GM04503 (cell line): Measurements from ENCODE around the gene POLR3E.
A peak's percentile ranks its signal among the peaks of the same experiment; 100 is the strongest.
"Not testable (repeated sequence)": the region's sequence is repeated elsewhere in the genome, so short reads cannot be mapped to it uniquely, and the experiment has no call there.

Experiments used
- DNase-seq: peaks from one replicate; pipeline ENCODE4 v3.0.0-alpha.2; 2012; ENCODE audit warnings: low read depth

POLR3E gene

DNA sequence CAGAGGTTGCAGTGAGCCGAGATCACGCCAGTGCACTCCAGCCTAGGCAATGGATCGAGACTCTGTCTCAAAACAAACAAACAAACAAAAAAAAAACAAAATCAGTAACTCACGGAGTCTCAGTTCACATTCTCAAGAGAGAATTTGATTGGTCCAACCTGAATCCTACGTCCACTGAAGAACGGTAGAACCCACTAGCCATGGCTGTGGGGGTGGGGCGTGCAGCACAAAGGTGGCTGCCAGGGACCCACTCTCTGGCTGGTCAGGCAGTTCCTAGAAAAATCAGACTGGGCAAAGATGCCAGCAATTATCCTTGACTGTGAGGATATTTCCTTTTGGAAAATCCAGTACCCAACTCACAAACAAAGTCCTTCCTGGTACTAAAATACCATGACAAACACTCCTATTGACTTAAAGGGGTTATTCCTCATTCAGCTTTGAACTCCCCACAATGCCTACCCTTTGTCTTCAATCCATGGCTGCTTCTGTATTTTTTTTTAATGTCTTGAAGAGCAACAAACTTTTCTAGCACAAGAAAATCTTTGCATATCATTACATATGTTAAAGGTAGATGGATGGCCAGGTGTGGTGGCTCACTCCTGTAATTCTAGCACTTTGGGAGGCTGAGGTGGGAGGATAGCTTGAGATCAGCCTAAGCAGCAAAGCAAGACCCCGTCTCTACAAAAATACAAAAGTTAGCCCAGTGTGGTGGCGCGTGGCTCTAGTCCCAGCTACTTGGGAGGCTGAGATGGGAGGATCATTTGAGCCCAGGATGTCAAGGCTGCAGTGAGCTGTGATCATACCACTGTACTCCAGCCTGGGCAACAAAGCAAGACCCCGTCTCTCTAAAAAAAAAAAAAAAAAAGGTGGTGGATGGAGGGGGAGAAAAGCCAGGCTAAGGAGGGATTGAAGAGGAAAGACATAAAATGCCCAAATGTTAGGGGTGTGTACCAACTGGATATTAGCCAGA is 3.8 kb upstream of the POLR3E start:
- no peak for DNase-seq

DNA sequence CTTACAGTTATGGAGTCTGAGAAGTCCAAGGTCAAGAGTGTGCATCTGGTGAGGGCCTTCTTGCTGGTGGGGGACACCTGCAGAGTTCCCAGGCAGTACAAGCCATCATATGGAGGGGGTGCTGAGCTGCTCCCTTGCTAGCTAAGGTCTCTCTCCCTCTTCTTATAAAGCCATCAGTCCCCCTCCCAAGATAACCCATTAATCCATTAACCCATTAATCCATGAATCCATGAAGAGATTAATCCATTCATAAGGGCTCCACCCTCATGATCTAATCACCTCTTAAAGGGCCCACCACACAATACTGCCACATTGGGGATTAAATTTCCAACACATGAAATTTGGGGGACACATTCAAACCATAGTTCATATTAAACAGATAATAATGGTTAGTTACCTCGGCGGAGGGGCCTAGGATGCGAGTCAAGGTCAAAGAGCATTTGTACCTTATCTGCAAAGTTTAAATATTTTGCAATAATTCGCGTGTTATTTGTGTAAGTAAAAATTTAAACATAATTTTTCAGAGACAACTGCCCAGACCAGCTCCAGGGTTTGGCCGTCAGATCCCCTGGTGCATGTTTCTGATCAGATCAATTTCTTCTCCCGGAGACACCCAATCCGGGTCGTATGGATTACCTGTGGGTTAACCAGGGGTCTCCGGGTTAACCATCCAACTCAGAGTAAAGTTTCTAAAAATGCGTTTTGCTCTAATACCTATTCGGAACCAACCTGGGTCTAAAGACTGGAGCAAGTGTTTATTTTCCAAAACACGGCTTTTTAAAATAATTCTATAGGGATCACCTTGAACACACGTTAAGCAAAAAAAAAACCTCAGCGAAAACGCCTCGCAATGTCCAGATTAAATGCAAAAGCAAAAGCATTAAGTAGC is 740 bp upstream of the POLR3E start:
- DNase-seq = no peak

DNA sequence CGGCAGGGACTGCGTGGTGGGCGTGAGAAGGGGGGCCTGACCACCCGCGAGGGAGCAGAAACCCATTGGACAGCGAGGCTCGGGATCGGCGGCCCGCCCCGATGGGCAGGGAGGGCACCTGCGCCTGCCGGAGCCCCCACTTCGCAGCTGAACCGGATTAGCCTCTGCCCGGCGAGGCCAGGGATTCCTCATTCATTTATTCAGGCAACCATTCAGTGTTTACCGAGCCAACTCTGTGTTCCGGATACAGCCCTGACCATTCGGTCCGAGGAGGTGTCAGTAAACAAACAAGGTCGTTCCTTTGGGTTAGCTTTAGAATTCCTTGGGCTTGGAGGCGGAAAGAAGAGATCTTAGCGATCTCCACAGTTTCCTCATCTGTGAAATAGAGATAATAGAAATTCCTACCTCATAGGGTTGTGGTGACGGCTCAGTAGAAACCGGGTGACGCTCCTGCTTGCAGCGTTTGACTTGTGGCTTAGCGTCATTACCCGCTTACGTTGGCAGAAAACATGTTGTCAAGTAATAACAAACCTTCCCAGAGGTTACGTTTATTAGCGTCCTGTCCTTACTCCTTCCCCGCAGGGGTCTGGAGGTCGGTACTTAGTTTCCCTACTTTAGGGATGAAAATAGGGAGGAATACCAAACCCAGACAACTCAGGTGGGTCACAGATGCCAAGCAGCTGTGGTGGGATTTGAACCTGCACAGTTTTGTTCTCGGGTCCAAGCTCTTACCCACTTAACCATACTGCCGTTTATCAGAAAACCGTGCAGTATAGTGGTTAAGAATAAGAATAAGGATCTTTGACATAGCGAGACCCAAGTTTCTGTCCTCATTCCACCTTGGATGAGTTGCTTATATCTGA is 893 bp downstream of the POLR3E start:
- peak; percentile 86 for DNase-seq

DNA sequence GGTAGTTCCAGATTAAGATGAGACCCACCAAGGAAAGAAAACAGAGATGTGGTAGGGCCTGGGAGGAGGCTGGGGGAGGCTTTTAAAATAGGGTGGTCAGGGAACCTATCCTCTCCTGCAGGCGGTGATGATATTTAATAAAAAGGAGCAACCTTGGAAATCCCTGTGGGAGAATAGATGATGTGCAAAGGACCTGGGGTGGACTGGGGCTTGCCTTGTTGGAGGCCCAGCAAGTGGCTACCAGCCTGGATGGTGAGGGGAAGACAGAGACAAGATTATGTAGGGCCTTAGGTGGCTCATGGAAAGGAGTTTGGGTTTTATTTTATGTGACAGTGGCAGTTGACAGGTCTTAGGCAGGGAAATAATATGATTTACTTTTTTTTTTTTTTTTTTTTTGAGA is 1.8 kb downstream of the POLR3E start:
- no peak for DNase-seq

DNA sequence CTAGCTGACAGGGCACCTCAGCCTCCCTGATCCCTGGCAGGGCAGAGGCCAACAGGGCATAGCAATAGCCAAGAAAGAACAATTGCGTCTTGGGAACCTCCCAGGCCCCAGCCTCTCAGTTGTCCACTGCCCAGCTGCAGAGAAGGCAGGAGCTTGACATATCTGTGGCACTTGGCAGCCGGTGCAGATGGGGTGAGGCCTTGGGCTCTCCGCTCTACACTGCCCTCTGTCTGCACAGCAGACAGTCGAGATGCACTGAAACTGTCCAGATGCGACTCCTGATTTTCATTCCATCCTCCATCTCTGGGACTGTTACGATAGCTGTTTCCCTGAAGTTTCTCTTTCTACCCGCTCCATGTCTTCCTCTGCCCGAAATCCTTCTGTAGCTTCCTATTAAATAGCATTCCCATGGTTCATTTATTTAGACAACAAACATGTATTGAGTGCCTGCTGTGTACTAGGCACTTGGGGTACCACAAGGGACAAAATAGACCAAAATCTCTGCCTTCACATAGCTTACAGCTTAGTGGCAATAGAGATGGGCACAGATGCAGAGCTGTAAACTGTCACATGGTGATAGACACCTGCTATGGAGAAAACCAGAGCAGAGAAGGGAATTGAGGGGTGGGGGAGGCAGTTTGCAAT is 3.3 kb downstream of the POLR3E start:
- peak; percentile 21 for DNase-seq

DNA sequence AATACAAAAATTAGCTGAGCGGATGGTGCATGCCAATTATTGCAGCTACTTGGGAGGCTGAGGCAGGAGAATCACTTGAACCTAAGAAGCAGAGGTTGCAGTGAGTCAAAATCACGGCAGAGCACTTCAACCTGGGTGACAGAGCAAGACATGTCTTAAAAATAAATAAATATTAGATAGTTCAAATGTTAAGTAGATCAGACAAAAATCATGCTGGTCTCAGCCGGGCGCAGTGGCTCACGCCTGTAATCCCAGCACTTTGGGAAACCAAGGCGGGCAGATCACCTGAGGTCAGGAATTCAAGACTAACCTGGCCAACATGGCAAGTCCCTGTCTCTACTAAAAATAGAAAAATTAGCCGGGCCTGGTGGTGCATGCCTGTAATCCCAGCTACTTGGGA is 4.2 kb downstream of the POLR3E start:
- not testable (repeated sequence) for DNase-seq

DNA sequence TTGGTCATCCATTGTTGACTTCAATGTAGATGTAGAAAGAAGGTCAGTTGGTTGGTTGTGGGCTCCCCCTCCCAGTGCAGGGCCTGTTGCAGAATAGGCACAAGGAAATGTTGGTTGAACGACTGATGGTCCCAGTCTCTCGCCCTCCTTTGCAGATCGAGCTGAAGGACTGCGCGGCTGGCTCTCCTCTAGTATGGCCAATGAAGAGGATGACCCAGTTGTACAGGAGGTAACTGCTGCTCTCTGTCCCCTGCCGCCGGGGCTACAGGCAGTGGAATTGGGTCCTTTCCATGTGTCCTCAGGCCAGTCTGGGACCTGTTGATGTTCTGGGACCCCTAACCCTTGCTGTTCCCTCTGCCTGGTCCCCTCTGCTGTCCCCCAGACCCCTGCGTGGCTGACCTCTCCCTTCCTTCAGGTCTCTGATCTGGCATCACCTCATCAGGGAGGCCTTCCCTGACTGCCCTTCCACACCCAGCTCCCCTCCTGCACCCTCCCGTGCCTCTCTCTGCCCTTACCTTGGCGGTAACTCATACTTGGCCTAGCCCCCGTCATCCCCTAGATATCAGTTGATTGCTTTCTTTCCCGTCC is 5.7 kb downstream of the POLR3E start:
- no peak for DNase-seq

DNA sequence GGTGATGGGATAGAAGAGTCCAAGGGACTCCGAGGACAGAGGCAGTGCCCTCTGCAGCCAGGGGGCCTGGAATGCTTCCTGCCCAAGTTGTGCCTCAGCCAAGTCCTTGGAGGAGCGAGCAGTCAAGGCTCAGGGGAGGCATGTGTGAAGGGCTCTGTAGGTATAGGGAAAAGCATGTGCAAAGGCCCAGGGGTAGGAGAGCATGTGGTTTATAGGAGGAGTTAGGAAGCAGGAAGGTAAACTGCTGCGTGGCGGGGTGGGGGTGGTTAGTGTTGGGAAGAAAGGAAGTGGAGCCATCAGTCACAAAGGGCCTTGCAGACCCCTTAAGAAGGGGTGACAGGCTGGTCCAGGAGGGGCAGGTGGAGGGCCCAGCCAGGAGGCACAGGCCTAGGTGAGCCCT is 7.2 kb downstream of the POLR3E start:
- no peak for DNase-seq

DNA sequence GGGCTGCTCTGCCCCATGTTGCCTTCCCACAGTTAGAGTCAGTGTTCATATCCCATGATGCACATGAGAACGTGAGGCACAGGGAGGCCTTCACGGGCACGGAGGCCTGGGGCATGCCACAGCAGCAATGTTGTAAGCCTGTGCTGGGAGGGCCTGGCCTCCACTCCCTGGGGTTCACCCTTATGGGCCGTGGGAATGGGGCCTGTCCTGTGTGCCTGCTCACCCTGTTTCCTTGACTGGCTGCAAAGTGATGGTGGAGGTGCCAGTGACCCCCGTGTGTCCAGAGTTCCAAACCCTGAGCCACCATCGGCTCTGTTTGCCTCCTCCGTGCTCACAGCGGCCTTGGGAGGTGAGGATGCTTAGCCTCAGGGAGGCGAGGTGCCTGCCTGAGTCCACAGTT is 9.6 kb downstream of the POLR3E start:
- DNase-seq = no peak

DNA sequence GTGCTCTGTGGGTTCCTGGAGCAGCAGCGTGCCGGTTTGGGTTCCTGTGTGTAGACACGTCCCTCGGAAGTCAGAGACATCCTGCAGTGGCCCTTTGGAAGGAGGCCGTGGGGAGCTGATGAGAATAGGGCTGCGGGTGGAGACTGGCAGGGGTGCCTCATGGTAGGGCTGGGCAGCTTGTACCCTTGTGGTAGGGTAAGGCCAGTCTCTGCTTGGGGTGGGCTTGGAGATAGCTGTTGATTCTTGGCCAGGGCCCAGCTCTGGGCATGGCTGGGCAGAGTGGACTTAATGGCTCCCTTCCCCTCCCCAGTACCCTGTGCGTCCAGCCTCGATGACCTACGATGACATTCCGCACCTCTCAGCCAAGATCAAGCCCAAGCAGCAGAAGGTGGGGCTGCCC is 10.6 kb downstream of the POLR3E start:
- DNase-seq = no peak

DNA sequence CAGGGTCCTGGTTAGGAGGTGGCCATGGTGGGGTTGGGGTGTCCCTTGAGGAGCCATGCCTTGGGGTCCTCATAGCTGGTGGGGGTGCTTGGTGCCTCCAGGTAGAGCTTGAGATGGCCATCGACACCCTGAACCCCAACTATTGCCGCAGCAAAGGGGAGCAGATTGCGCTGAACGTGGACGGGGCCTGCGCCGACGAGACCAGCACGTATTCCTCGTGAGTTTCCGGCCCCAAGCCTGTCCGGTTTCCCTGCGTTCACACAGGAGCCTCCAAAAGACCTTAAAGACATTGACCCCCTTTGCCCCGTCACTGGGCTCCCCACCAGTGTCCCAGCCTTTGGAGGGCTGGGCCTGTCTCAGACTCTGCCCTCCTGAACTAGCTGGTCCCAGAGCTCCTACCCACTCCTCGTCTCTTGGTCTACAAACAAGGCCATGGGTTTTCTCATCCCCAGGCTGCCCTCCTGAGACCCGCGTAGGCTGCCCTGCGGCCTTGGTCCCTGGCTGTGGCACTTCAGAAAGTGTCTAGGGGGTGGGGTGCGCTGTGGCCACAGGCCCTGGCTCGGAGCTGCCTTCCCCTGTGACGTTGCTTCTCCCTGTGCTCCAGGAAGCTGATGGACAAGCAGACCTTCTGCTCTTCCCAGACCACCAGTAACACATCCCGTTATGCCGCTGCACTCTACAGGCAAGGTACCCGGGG is 11.8 kb downstream of the POLR3E start:
- DNase-seq = no peak

DNA sequence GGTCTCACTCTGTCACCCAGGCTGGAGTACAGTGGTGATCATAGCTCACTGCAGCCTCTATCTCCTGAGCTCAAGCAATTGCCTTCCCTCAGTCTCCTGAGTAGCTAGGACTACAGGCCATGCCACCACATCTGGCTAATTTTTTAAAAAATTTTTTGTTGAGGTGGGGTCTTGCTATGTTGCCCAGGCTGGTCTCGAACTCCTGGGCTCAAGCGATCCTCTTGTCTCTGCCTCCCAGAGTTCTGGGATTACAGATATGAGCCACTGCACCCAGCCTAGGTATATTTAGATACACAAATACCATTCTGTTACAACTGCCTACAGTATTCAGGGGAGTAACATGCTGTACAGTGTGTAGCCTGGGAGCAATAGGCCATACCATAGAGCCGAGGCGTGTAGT is 14.3 kb downstream of the POLR3E start:
- DNase-seq = no peak

DNA sequence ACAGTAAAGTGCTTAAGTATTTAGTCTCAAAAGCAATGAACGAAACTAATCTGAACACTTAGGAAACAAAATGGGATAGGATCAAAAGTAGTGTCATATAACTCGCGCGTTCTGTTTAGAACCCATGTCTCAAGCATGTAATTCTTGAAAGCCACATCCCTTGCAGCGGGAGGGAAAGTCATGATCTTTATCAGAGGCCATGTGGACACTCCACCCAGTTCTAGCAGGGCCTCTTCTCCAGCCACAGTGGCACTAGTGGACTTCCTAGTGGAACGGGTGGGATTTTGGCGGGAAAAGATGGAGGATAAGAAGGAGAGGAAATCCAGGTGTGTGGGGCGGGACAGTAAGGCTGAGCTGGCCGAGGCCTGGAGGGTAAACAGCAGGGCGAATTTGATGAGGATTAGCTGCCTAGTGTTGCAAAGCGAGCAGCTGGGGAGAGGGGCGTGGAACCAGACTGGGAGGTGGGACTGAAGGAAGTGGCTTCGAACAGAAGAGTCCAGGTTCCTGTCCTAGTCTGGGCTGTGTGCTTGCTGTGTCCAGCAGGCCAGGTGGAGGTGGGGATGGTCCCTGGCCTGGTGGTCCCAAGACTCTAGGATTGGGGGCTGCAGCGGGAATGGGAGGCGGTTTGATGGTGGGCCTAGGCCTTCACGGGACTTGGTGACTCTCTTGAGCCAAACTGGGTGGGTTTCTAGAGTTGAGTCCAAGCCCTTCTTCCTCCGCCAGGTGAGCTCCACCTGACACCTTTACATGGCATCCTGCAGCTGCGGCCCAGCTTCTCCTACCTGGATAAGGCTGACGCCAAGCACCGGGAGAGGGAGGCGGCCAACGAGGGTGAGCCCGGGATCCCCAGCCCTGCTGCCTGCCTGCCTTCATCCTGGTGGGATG is 15.9 kb downstream of the POLR3E start:
- no peak for DNase-seq

DNA sequence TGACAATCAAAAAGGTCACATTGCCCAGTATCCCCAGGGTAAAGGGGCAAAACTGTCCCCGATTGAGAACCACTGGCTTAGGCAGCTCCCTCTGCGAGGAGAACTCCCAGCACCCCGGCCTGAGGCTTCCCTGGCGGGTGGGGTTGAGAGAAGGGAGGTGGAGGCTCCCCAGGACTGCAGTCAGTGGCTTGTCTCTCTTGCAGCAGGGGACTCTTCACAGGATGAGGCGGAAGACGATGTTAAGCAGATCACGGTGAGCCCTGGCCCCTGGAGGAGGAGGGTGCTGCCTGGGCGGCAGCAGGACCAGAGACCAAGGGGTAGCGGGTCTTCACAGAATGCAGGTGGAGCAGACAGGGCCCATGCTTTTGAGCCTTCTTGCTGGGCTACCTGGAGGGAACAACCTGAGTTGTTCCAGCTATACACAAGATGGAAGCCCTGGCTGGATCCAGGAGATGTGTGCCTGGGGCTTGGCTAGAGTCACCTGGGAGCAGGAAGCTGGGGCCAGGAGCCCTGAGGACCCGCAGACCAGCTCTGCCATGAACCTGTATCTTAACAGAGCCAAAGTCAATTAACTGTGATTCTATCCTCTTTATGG is 16.8 kb downstream of the POLR3E start:
- no peak for DNase-seq

DNA sequence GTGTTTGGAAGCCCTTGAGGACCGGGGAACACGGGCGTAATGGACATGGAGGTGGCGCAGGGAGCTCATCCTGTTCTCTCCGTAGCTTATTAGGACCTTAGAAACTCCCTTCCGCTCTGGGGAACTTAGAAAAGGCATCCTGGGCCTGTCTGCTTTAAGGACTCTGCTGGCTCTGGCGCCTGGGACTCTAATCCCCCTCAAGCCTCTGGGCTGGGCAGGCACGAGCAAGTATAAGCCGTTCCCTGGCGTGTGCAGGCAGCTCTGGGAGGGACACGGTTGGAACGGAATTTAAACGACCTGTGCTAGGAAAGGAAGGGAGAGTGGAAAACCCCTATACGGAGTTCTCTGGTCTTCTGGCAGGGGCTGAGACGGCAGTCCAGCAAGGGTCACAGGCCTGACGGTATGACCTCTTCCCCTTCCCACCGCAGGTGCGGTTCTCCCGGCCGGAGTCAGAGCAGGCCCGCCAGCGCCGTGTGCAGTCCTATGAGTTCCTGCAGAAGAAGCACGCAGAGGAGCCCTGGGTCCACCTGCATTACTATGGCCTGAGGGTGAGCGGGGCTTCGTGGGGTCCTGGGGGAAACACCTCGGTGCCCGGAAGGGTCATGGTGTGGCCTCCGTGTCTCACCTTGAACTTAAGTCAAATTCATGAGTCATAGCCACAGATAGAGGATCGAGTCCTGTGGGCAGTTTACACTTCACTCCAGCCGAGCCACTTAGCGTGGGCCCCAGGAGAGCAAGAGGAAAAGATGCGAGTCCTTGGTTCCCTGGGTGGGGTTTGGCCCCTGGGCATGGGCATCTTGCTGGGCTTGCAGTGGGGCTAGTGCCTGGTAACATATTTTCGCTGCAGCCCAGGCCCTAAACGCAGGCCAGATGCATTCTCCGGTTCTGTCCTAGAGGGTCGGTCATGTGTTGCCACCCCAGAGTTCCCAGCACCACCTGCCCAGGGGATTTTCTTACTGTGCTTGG is 17.7 kb downstream of the POLR3E start:
- no peak for DNase-seq

DNA sequence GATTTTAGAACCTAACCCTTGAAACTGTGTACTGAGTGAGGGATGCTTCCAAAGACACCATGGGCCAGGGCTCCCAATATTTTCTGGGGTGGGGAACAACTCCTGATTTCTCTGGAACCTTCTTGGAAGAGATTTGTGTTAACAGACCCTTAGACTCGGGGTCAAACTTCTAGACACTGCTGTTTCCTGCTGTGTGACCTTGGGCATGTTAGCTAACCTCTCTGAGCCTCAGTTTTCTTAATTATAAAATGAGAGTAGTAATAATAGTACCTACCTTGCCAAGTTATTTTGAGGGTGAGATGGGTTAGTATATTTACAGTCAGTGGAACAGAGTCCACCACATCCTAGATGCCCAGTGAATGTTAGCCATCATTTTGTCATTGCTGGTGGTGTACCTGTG is 18.8 kb downstream of the POLR3E start:
- no peak for DNase-seq

DNA sequence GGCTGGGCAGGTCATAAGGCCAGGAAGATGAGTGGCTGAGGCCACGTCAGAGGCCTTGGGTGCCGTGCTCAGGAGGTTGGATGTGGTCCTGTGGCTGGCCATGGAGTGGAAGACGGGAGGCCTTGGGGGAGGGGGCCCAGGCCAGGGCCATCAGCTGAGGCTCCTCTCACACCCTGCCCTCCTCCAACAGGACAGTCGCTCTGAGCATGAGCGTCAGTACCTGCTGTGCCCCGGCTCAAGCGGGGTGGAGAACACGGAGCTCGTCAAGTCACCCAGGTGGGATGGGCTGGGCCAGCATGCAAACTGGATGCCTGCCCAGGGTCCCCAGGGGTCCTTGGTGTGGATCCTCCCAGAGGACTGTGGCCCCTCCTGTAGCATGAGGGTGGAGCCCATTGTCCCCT is 19.2 kb downstream of the POLR3E start:
- no peak for DNase-seq

DNA sequence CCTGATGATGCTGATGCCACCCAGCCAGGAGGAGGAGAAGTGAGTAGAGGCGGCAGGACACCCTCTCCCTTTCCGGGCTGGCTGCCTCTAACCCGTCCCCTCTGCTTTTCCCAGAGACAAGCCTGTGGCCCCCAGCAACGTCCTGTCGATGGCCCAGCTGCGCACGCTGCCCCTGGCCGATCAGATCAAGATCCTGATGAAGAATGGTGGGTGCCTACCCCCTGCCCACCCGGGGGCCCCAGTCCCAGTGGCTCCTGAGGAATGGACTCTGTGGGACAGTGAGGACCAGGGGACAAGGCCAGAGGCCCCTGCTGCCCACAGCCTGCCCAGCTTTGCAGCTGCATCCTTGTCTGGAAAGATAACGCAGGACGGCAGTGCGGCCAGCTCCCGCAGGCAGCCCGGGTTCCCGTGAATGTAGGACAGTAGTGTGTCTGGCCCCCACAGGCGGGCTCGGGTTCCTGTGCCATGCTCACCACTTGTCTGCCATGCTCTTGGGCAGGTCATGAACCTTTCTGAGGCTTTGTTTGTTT is 19.9 kb downstream of the POLR3E start:
- DNase-seq = no peak
